GM12892 (cell line): Measurements from ENCODE around the gene PTPN14.
"Not testable (repeated sequence)": the region's sequence is repeated elsewhere in the genome, so short reads cannot be mapped to it uniquely, and the experiment has no call there.

Experiments used
- POLR2A ChIP-seq: IDR thresholded peaks from 2 replicates; pipeline ENCODE4 v1.6.1; 2011; ENCODE audit warnings: low read depth, low read length, control low read depth
- POLR2AphosphoS5 ChIP-seq: IDR thresholded peaks from 2 replicates; pipeline ENCODE4 v1.6.1; 2011; ENCODE audit warnings: low read depth, low read length, control low read depth

GRCh38 chr1:214509622-214510021, 41.8 kb downstream of the PTPN14 start:
- TF ChIP-seq POLR2A, POLR2AphosphoS5: not testable (repeated sequence)
